Stimulated activated CD8-positive, alpha-beta memory T cell treated with anti-CD3 and anti-CD28 coated beads, Interleukin-4, amount 100 ng/mL, for 24 hours (primary cell): ENCODE results near the gene RAPGEF5.
"Not testable (repeated sequence)": the region's sequence is repeated elsewhere in the genome, so short reads cannot be mapped to it uniquely, and the experiment has no call there.

Source experiments
- DNase-seq: peaks from one replicate; pipeline ENCODE4 v3.0.0-alpha.2; 2020; ENCODE audit warnings: low read depth

RAPGEF5 gene

GRCh38 chr7:22082886-22083703 lies 273.9 kb downstream of the RAPGEF5 start:
- DNase-seq = peak; percentile 80

- DNase-seq = no peak
Measured at GRCh38 chr7:22082553-22082885, 274.4 kb downstream of the RAPGEF5 start.

GRCh38 chr7:22080219-22080618 lies 276.7 kb downstream of the RAPGEF5 start:
- not testable (repeated sequence) for DNase-seq

GRCh38 chr7:22078872-22079271 lies 278.1 kb downstream of the RAPGEF5 start:
- not testable (repeated sequence) for DNase-seq

- no peak for DNase-seq
Measured at GRCh38 chr7:22075561-22075960, 281.4 kb downstream of the RAPGEF5 start.

- no peak for DNase-seq
Measured at GRCh38 chr7:22074897-22075296, 282.1 kb downstream of the RAPGEF5 start.
